Measurements from ENCODE around the gene SLC30A5. TPM values are rescaled to one million over a fixed set of nuclear protein-coding genes. Genes with fewer than 3 reads are reported as not detected.
"Not testable (repeated sequence)": the region's sequence is repeated elsewhere in the genome, so short reads cannot be mapped to it uniquely, and the experiment has no call there.

Gene SLC30A5
- total and polyA plus RNA-seq, 7 donors, result 8.3 to 56.4 (median 37.2) TPM

- H3K4me3 ChIP-seq, result no peak overlapping the region
- H3K9me3 ChIP-seq, result no peaks in the 10 kb centered on the region
- no peaks in the 10 kb centered on the region for H3K27me3 ChIP-seq
- intact Hi-C loops (cut with DNase I), result no loop called here
- peaks cover 20 to 76% (median 34%) of the 10 kb centered on the region in 4 donors for H3K36me3 ChIP-seq
- DNase-seq, result no peak
- H3K27ac ChIP-seq, result no peak overlapping the region
- H3K4me1 ChIP-seq, result no peaks in the 10 kb centered on the region
- TF ChIP-seq POLR2A (IDR thresholded peaks at IDR 0.05) (no peak), POLR2AphosphoS5 (IDR thresholded peaks at IDR 0.05) (no peak), EP300 (IDR thresholded peaks at IDR 0.05) (no peak), CTCF (IDR thresholded peaks at IDR 0.05) (no peak)
- whole genome bisulfite sequencing, 2 donors, result 63 to 77% methylated on average over 3 of the region's 3 CpGs
These were observed 9.7 kb downstream of the SLC30A5 start for GRCh38 chr5:69103521-69103920.

DNA sequence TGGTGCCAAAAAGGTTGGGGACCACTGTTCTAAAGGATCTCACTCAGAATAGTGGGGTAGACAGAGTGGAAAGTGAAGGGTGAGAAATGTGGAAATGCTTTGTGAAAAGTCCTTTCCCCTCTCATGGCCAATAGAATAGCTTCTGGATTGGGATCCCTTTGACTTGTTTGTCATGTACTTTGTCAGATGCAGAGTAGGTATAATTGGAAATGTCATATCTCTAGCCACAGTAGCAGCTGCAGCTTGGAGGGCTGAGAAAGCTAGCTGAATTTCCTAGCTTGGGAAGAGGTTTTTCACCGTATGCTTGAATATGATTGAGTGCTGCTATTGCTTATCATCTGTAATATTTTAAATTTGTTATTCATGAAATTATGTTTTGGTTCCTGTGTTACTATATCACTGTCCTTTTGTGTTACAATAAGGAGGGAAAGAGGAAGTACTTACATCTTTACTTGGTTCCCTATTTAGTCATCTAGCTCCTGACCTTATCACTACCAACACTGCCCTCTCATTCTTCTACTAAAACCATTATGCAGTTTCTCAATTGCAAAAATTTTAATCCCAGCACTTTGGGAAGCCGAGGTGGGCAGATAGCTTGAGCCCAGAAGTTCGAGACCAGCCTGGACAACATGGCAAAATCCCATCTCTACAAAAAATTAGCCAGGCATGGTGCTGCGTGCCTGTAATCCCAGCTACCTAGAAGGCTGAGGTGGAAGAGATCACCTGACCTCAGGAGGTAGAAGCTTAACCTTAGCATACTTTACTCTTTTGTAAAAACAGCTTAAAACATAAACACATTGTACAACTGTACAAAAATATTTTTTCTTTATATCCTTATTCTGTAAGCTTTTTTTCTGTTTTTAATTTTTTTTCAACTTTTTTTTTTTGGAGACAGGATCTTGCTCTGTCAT lies 12.4 kb downstream of the SLC30A5 start:
- no peak overlapping the region for H3K4me3 ChIP-seq
- WGBS, 2 donors, result 70 to 93% methylated on average over 4 of the region's 4 CpGs
- H3K4me1 ChIP-seq, result no peaks in the 10 kb centered on the region
- H3K36me3 ChIP-seq, result peaks cover 28 to 85% (median 50%) of the 10 kb centered on the region in 4 donors
- no peak for TF ChIP-seq POLR2A (IDR thresholded peaks at IDR 0.05)
- TF ChIP-seq CTCF (IDR thresholded peaks at IDR 0.05), result no peak
- no peak for TF ChIP-seq POLR2AphosphoS5 (IDR thresholded peaks at IDR 0.05)
- TF ChIP-seq EP300 (IDR thresholded peaks at IDR 0.05), result no peak
- no peak overlapping the region for H3K27ac ChIP-seq
- DNase-seq, result no peak
- H3K27me3 ChIP-seq, result no peaks in the 10 kb centered on the region
- intact Hi-C loops (cut with DNase I), result no loop called here
- no peaks in the 10 kb centered on the region for H3K9me3 ChIP-seq

- peaks cover 24 to 100% (median 49%) of the 10 kb centered on the region in 4 donors for H3K36me3 ChIP-seq
- DNase-seq; H3K4me3 ChIP-seq; H3K27me3 ChIP-seq; H3K4me1 ChIP-seq; intact Hi-C loops (cut with DNase I); H3K9me3 ChIP-seq; H3K27ac ChIP-seq: not testable (repeated sequence)
- WGBS, 2 donors, result 97 to 98% methylated on average over 7 of the region's 7 CpGs
These were observed 14.6 kb downstream of the SLC30A5 start for GRCh38 chr5:69108367-69108766.

- Histone ChIP-seq H3K4me1 (no peaks in the 10 kb centered on the region), H3K27me3 (no peaks in the 10 kb centered on the region), H3K9me3 (no peaks in the 10 kb centered on the region), H3K36me3 (peaks cover 14 to 98% (median 40%) of the 10 kb centered on the region in 4 donors), H3K27ac (no peak overlapping the region), H3K4me3 (no peak overlapping the region)
- DNase-seq, result no peak
- TF ChIP-seq POLR2AphosphoS5 (IDR thresholded peaks at IDR 0.05) (no peak), CTCF (IDR thresholded peaks at IDR 0.05) (no peak), EP300 (IDR thresholded peaks at IDR 0.05) (no peak), POLR2A (IDR thresholded peaks at IDR 0.05) (no peak)
- 95 to 98% methylated on average over 1 of the region's 1 CpG for WGBS, 2 donors
- intact Hi-C loops (cut with DNase I), result no loop called here
These were observed 20.0 kb downstream of the SLC30A5 start for GRCh38 chr5:69113851-69114250.

- TF ChIP-seq EP300 (IDR thresholded peaks at IDR 0.05) (no peak), CTCF (IDR thresholded peaks at IDR 0.05) (no peak), POLR2A (IDR thresholded peaks at IDR 0.05) (no peak), POLR2AphosphoS5 (IDR thresholded peaks at IDR 0.05) (no peak)
These were observed 21.7 kb downstream of the SLC30A5 start for GRCh38 chr5:69115526-69115925.

More at GRCh38 chr5:69115526-69115925, 21.7 kb downstream of the SLC30A5 start:
- Histone ChIP-seq H3K4me1 (no peaks in the 10 kb centered on the region), H3K4me3 (no peak overlapping the region), H3K36me3 (peaks cover 6 to 98% (median 30%) of the 10 kb centered on the region in 4 donors), H3K27me3 (no peaks in the 10 kb centered on the region), H3K27ac (no peak overlapping the region), H3K9me3 (no peaks in the 10 kb centered on the region)
- WGBS, 2 donors, result 94 to 95% methylated on average over 3 of the region's 3 CpGs
- intact Hi-C loops (cut with DNase I), result no loop called here
- DNase-seq, result no peak

All from sigmoid colon (tissue), 7 donors.